BJ (cell line): ENCODE results near the gene FAM240A. TPM values are rescaled to one million over a fixed set of nuclear protein-coding genes. Genes with fewer than 3 reads are reported as not detected.

Experiments
- CTCF ChIA-PET: fragments of 350-600 bp; formaldehyde crosslinking; extraction: SDS; loops from one replicate; lab custom pipeline; 2021; ENCODE audit warnings: antibody characterized with exemption, inconsistent platforms; lab: Yijun Ruan, JAX
- POLR2A ChIA-PET: fragments of 300-600 bp; sonication (Branson Sonifier 250); formaldehyde crosslinking; extraction: SDS; loops from one replicate; lab custom pipeline; 2021; ENCODE audit warnings: antibody characterized with exemption; lab: Charles Lee
- DNase-seq: peaks from one replicate; pipeline ENCODE4 v3.0.0-alpha.2; 2011; ENCODE audit warnings: low read depth
- H3K27me3 ChIP-seq: 2 replicates; pipeline ENCODE4 v1.6.0; 2011; ENCODE audit warnings: low read length; ENCODE audit not compliant: control insufficient read depth, insufficient read depth
- H3K36me3 ChIP-seq: 2 replicates; pipeline ENCODE4 v1.5.1; 2011; ENCODE audit warnings: low read length; ENCODE audit not compliant: control insufficient read depth, insufficient read depth
- H3K4me3 ChIP-seq: 2 replicates; pipeline ENCODE4 v1.5.1; 2011; ENCODE audit warnings: low read depth, mild to moderate bottlenecking, control low read depth, low read length
- CTCF ChIP-seq: IDR thresholded peaks from 2 replicates; pipeline ENCODE4 v1.5.1; 2011; ENCODE audit warnings: low read depth, mild to moderate bottlenecking, control low read depth, inconsistent platforms, low read length, moderate library complexity; ENCODE audit not compliant: insufficient read depth
- polyA plus RNA-seq: library from polyadenylated mRNA; depleted of rRNA; stranded (reverse); fragments of >200 nt; gene quantifications from 2 replicates; pipeline ENCODE4 v1.2.3, GENCODE V29; 2011

The FAM240A gene
- polyA plus RNA-seq, 1 experiment: not detected

- no peak for DNase-seq
- H3K36me3 ChIP-seq: no peaks in the 10 kb centered on the region
- H3K27me3 ChIP-seq: no peaks in the 10 kb centered on the region; the same call in 1 of the 2 replicates
- no peak overlapping the region for H3K4me3 ChIP-seq
- ChIA-PET POLR2A (no interaction called here), CTCF (interaction anchor here (0.5 to 1.5 kb wide), 2 partner anchors 10 to 181 kb away, joined by 3 to 4 read pairs; no protein-coding TSS in a partner anchor)
- no peak for TF ChIP-seq CTCF
Observed at GRCh38 chr3:46669191-46669999, 57.1 kb downstream of the FAM240A start.

GRCh38 chr3:46670000-46670890 lies 57.9 kb downstream of the FAM240A start:
- ChIA-PET CTCF (interaction anchor here (0.5 to 1.5 kb wide), 2 partner anchors 10 to 181 kb away, joined by 3 to 4 read pairs; no protein-coding TSS in a partner anchor), POLR2A (no interaction called here)
- H3K27me3 ChIP-seq: no peaks in the 10 kb centered on the region
- H3K4me3 ChIP-seq: no peak overlapping the region
- DNase-seq: no peak
- no peak for TF ChIP-seq CTCF
- H3K36me3 ChIP-seq: no peaks in the 10 kb centered on the region

- no peak for TF ChIP-seq CTCF
- POLR2A ChIA-PET: no interaction called here
- Histone ChIP-seq H3K36me3 (no peaks in the 10 kb centered on the region), H3K4me3 (no peak overlapping the region), H3K27me3 (no peaks in the 10 kb centered on the region)
- CTCF ChIA-PET: interaction anchor here (1.5 kb wide), 1 partner anchor 182 kb away, joined by 4 read pairs; no protein-coding TSS in a partner anchor
- no peak for DNase-seq
Observed at GRCh38 chr3:46670891-46671427, 58.6 kb downstream of the FAM240A start.

GRCh38 chr3:46671541-46672348 lies 59.4 kb downstream of the FAM240A start:
- no peaks in the 10 kb centered on the region for H3K36me3 ChIP-seq
- ChIA-PET POLR2A (no interaction called here), CTCF (interaction anchor here (1.2 to 1.7 kb wide), 2 partner anchors 8 to 183 kb away, joined by 4 to 8 read pairs; no protein-coding TSS in a partner anchor)
- no peak overlapping the region for H3K4me3 ChIP-seq
- no peaks in the 10 kb centered on the region for H3K27me3 ChIP-seq
- TF ChIP-seq CTCF: no peak
- DNase-seq: no peak
